Measurements from ENCODE around the gene ARIH1. TPM values are rescaled to one million over a fixed set of nuclear protein-coding genes. Genes with fewer than 3 reads are reported as not detected.

Gene ARIH1
- total and polyA plus RNA-seq, 2 of the 8 experiments (the other 6 are each of a cell fraction or from before 2014, with no cell fraction given): 32.7 to 179 TPM

DNA sequence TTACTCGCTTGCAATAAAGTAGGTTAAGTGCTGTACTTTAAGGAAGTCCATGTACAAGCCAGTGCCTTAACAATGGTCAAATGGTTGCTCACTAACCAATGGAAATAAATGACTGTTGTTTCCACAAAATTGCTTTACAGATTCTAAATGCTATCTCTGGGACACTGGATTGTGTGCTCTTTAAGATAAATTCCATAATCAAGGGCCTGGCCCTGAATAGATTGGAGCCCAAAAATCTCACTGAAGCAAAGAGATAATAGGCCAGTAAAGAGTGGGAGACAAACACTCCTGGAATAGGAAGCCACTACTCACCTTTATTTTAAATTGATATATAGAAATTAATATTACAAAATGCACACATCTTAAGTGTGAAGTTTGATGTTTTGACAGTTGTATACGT, 118.0 kb downstream of the ARIH1 start:
- no peak overlapping the region for H4K8ac ChIP-seq (ENCODE audit: extremely low read depth, insufficient read depth, low read length)
- H2AK5ac ChIP-seq (ENCODE audit: low read depth, low read length): no peak overlapping the region
- H2BK20ac ChIP-seq (ENCODE audit: low read length): no peak overlapping the region
- POLR2A ChIA-PET (ENCODE audit: partially characterized antibody): no interaction called here
- H3K27ac ChIP-seq (ENCODE audit: low read depth, low read length): no peak overlapping the region
- no peaks in the 10 kb centered on the region for H3K4me1 ChIP-seq (replicated peaks in 1 of 4; ENCODE audit: control insufficient read depth in 3 of 4, insufficient read depth in 4 of 4, low read length in 3 of 4)
- no peaks in the 10 kb centered on the region for H3K27me3 ChIP-seq (replicated peaks in 1 of 4; ENCODE audit: control insufficient read depth in 3 of 4, extremely low read depth in 1 of 4, insufficient read depth in 3 of 4, low read length in 3 of 4)
- no peak overlapping the region for H3K56ac ChIP-seq (replicated peaks; ENCODE audit: insufficient read length, low read depth, low read length)
- no peak overlapping the region for H3K4me3 ChIP-seq (ENCODE audit: extremely low read depth in 1 of 4, insufficient read depth in 2 of 4, low read depth in 3 of 4, low read length in 4 of 4)
- no peak overlapping the region for H4K5ac ChIP-seq (ENCODE audit: insufficient read length, low read depth, low read length)
- H3K23ac ChIP-seq (ENCODE audit: insufficient read length): no peak overlapping the region
- no peak overlapping the region for H2AFZ ChIP-seq (ENCODE audit: low read length)
- CTCF ChIA-PET (ENCODE audit: partially characterized antibody): no interaction called here
- H3K4ac ChIP-seq (replicated peaks; ENCODE audit: insufficient read length, low read depth, low read length): no peak overlapping the region
- no peaks in the 10 kb centered on the region for H3K23me2 ChIP-seq (ENCODE audit: low read depth, low read length)
- H4K20me1 ChIP-seq (replicated peaks in 1 of 2; ENCODE audit: control insufficient read depth in 1 of 2, insufficient read depth in 2 of 2, low read length in 2 of 2): peaks cover 0 to 1% of the 10 kb centered on the region in 2 experiments
- 91% methylated on average over 2 of the region's 2 CpGs; no CpG with 5 or more reads in 1 of the 2 experiments for WGBS, 2 experiments (ENCODE audit: extremely low coverage in 1 of 2, insufficient coverage in 1 of 2, insufficient read length in 1 of 2, insufficient replicate concordance in 2 of 2, low coverage in 1 of 2, low lambda C conversion rate in 2 of 2, missing lambda C conversion rate in 1 of 2)
- FAIRE-seq (no peak), DNase-seq (ENCODE audit: low read depth in 1 of 2, low spot score in 2 of 2) (no peak)
- H3K79me2 ChIP-seq (ENCODE audit: control insufficient read depth in 1 of 2, insufficient read depth in 2 of 2, low read length in 2 of 2): no peaks in the 10 kb centered on the region
- H2BK5ac ChIP-seq (ENCODE audit: low read depth, low read length): no peak overlapping the region
- H4K91ac ChIP-seq (replicated peaks; ENCODE audit: insufficient read length, low read length): no peak overlapping the region
- no peak overlapping the region for H3K18ac ChIP-seq (ENCODE audit: extremely low read depth, low read length)
- TF ChIP-seq SP1 (IDR thresholded peaks at IDR 0.05; ENCODE audit: low read depth, low read length): no peak
- TF ChIP-seq PHF8 (conservative IDR thresholded peaks at IDR 0.05; ENCODE audit: low read depth, low read length): no peak
- TF ChIP-seq RXRA (IDR thresholded peaks at IDR 0.05; ENCODE audit: insufficient read depth, low read depth, low read length): no peak
- TF ChIP-seq SUZ12 (IDR thresholded peaks at IDR 0.05; ENCODE audit: low read length): no peak
- TF ChIP-seq, protein P1, sequence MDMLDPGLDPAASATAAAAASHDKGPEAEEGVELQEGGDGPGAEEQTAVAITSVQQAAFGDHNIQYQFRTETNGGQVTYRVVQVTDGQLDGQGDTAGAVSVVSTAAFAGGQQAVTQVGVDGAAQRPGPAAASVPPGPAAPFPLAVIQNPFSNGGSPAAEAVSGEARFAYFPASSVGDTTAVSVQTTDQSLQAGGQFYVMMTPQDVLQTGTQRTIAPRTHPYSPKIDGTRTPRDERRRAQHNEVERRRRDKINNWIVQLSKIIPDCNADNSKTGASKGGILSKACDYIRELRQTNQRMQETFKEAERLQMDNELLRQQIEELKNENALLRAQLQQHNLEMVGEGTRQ (IDR thresholded peaks at IDR 0.05; ENCODE audit: low read length): no peak
- TF ChIP-seq GABPA (IDR thresholded peaks at IDR 0.05; ENCODE audit: borderline replicate concordance, insufficient read depth, low read length): no peak
- TF ChIP-seq TAF7 (optimal IDR thresholded peaks at IDR 0.05; ENCODE audit: borderline replicate concordance, low read depth, low read length): no peak
- no peak overlapping the region for H2BK15ac ChIP-seq (ENCODE audit: low read length)
- H3K79me1 ChIP-seq (ENCODE audit: low read depth, low read length): no peaks in the 10 kb centered on the region; the same call in 1 of the 2 replicates
- H2BK12ac ChIP-seq (ENCODE audit: low read depth, low read length): no peak overlapping the region
- H3K9me3 ChIP-seq (ENCODE audit: insufficient read depth in 2 of 2, low read depth in 1 of 2, low read length in 1 of 2): no peaks in the 10 kb centered on the region
- no peak overlapping the region for H3K14ac ChIP-seq (ENCODE audit: insufficient read length)
- no peak overlapping the region for H3K4me2 ChIP-seq (ENCODE audit: insufficient read depth in 1 of 2, low read depth in 2 of 2, low read length in 2 of 2)
- no peaks in the 10 kb centered on the region; a peak in 1 of 8 replicates for H3K36me3 ChIP-seq (ENCODE audit: control insufficient read depth in 2 of 4, insufficient read depth in 4 of 4, low read length in 3 of 4)
- no peak overlapping the region for H2BK120ac ChIP-seq (replicated peaks; ENCODE audit: low read depth, low read length)
- no peak overlapping the region for H3K9ac ChIP-seq (replicated peaks in 1 of 4; ENCODE audit: extremely low read depth in 1 of 4, low read depth in 3 of 4, low read length in 3 of 4)
